ENCODE data around the gene RPLP1. TPM values are rescaled to one million over a fixed set of nuclear protein-coding genes. Genes with fewer than 3 reads are reported as not detected.

RPLP1 gene
- total RNA-seq, 1 donor from 2014 or later: 572 TPM

- H3K4me1 Mint-ChIP-seq (ENCODE audit: low read depth, unreplicated experiment): no peaks in the 10 kb centered on the region
Observed at GRCh38 chr15:69424001-69424400, 28.6 kb upstream of the RPLP1 start.

GRCh38 chr15:69424748-69425413 is 27.7 kb upstream of the RPLP1 start:
- Mint-ChIP-seq H3K9me3 (ENCODE audit: unreplicated experiment) (no peaks in the 10 kb centered on the region), H3K4me1 (ENCODE audit: low read depth, unreplicated experiment) (no peaks in the 10 kb centered on the region), H3K27me3 (ENCODE audit: unreplicated experiment) (no peaks in the 10 kb centered on the region), H3K36me3 (ENCODE audit: unreplicated experiment) (no peaks in the 10 kb centered on the region), H3K27ac (ENCODE audit: unreplicated experiment) (no peak overlapping the region), H3K4me3 (ENCODE audit: unreplicated experiment) (no peak overlapping the region)
- no peak for TF ChIP-seq CTCF (IDR thresholded peaks at IDR 0.05; ENCODE audit: partially characterized antibody, unreplicated experiment)
- DNase-seq: no peak

More at GRCh38 chr15:69424001-69424400, 28.6 kb upstream of the RPLP1 start:
- no peak for DNase-seq
- Mint-ChIP-seq H3K4me3 (ENCODE audit: unreplicated experiment) (no peak overlapping the region), H3K27ac (ENCODE audit: unreplicated experiment) (no peak overlapping the region), H3K27me3 (ENCODE audit: unreplicated experiment) (no peaks in the 10 kb centered on the region), H3K9me3 (ENCODE audit: unreplicated experiment) (no peaks in the 10 kb centered on the region), H3K36me3 (ENCODE audit: unreplicated experiment) (no peaks in the 10 kb centered on the region)
- TF ChIP-seq CTCF (IDR thresholded peaks at IDR 0.05; ENCODE audit: partially characterized antibody, unreplicated experiment): no peak

- Mint-ChIP-seq H3K27ac (ENCODE audit: unreplicated experiment) (no peak overlapping the region), H3K4me3 (ENCODE audit: unreplicated experiment) (no peak overlapping the region), H3K9me3 (ENCODE audit: unreplicated experiment) (no peaks in the 10 kb centered on the region), H3K27me3 (ENCODE audit: unreplicated experiment) (no peaks in the 10 kb centered on the region), H3K4me1 (ENCODE audit: low read depth, unreplicated experiment) (no peaks in the 10 kb centered on the region), H3K36me3 (ENCODE audit: unreplicated experiment) (no peaks in the 10 kb centered on the region)
- no peak for TF ChIP-seq CTCF (IDR thresholded peaks at IDR 0.05; ENCODE audit: partially characterized antibody, unreplicated experiment)
- DNase-seq: no peak
Observed at GRCh38 chr15:69433831-69434230, 18.8 kb upstream of the RPLP1 start.

GRCh38 chr15:69434238-69434637 is 18.4 kb upstream of the RPLP1 start:
- Mint-ChIP-seq H3K9me3 (ENCODE audit: unreplicated experiment) (no peaks in the 10 kb centered on the region), H3K4me1 (ENCODE audit: low read depth, unreplicated experiment) (no peaks in the 10 kb centered on the region), H3K27me3 (ENCODE audit: unreplicated experiment) (no peaks in the 10 kb centered on the region), H3K27ac (ENCODE audit: unreplicated experiment) (no peak overlapping the region), H3K36me3 (ENCODE audit: unreplicated experiment) (no peaks in the 10 kb centered on the region), H3K4me3 (ENCODE audit: unreplicated experiment) (no peak overlapping the region)
- TF ChIP-seq CTCF (IDR thresholded peaks at IDR 0.05; ENCODE audit: partially characterized antibody, unreplicated experiment): no peak
- DNase-seq: no peak

- Mint-ChIP-seq H3K4me1 (ENCODE audit: low read depth, unreplicated experiment) (no peaks in the 10 kb centered on the region), H3K9me3 (ENCODE audit: unreplicated experiment) (no peaks in the 10 kb centered on the region), H3K27me3 (ENCODE audit: unreplicated experiment) (no peaks in the 10 kb centered on the region), H3K27ac (ENCODE audit: unreplicated experiment) (no peak overlapping the region), H3K36me3 (ENCODE audit: unreplicated experiment) (no peaks in the 10 kb centered on the region), H3K4me3 (ENCODE audit: unreplicated experiment) (no peak overlapping the region)
- no peak for TF ChIP-seq CTCF (IDR thresholded peaks at IDR 0.05; ENCODE audit: partially characterized antibody, unreplicated experiment)
- DNase-seq: no peak
Observed at GRCh38 chr15:69434679-69435078, 17.9 kb upstream of the RPLP1 start.

Measured in glutamatergic neuron (in vitro differentiated cells).